Thymus (tissue), 11 donors: ENCODE results near the gene LPP. TPM values are rescaled to one million over a fixed set of nuclear protein-coding genes. Genes with fewer than 3 reads are reported as not detected.

Experiments used
- DNase-seq, 9 donors: peaks; one replicate each; pipeline ENCODE4 v3.0.0-alpha.2; 2013; ENCODE audit warnings: low spot score in 9 of 9, low read depth in 6 of 9, missing footprints in 1 of 9
- H3K27ac ChIP-seq, 2 donors: one replicate each; pipeline ENCODE4 v1.5.1; 2013; ENCODE audit warnings: control low read depth in 1 of 2, low read depth in 1 of 2, low read length in 1 of 2, mild to moderate bottlenecking in 1 of 2, moderate library complexity in 1 of 2
- H3K27me3 ChIP-seq, 2 donors: one replicate each; pipeline ENCODE4 v1.5.1; 2013; ENCODE audit warnings: low read length in 1 of 2; ENCODE audit not compliant: control insufficient read depth in 2 of 2, insufficient read depth in 1 of 2
- H3K36me3 ChIP-seq, 2 donors: one replicate each; pipeline ENCODE4 v1.5.1; 2013; ENCODE audit warnings: low read length in 1 of 2, mild to moderate bottlenecking in 1 of 2, moderate library complexity in 1 of 2; ENCODE audit not compliant: control insufficient read depth in 2 of 2, insufficient read depth in 2 of 2
- H3K4me1 ChIP-seq, 2 donors: one replicate each; pipeline ENCODE4 v1.5.1; 2013; ENCODE audit warnings: low read length in 2 of 2; ENCODE audit not compliant: control insufficient read depth in 2 of 2, insufficient read depth in 2 of 2
- H3K4me3 ChIP-seq, 2 donors: one replicate each; pipeline ENCODE4 v1.5.1; 2013; ENCODE audit warnings: low read length in 2 of 2, control low read depth in 1 of 2, mild to moderate bottlenecking in 1 of 2
- H3K9me3 ChIP-seq, 2 donors: one replicate each; pipeline ENCODE4 v1.5.1; 2013; ENCODE audit warnings: low read length in 1 of 2, mild to moderate bottlenecking in 1 of 2; ENCODE audit not compliant: control insufficient read depth in 2 of 2, insufficient read depth in 1 of 2
- WGBS: extraction: QIAGEN DNeasy Blood & Tissue Kit; methylation state at CpG from one replicate; pipeline ENCODE4 v1.1.7; 2013; 5-methylcytosine and 5-hydroxymethylcytosine counted together
- polyA plus RNA-seq: library from polyadenylated mRNA; stranded (reverse); fragments of 200-250 nt; gene quantifications from one replicate; pipeline ENCODE4 v1.2.3, GENCODE V29; 2013
- total RNA-seq: library from RNA; stranded (reverse); fragments of 120-200 nt; gene quantifications from one replicate; pipeline ENCODE4 v1.2.4, GENCODE V29; 2013
- donor health status: healthy.

LPP gene
- total and polyA plus RNA-seq, 2 donors: 6.5 to 9.2 TPM

DNA sequence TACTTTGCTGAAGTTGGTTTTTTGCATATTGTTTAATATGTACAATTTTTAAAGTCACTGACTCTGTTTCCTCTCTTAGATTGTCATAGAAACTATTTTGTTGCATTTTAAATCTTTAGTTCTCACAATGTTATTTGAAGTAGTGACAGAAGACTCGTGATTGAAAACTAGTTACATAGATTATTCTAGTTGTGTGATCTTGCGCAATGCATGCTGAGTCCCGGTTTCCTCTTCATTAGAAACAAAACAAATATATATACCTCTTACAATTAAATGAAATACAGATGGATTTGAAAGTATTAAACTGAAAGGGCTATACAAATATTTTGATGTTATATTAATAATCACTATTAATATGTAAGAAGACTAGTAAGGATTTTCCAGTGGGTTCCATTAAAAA, 333.0 kb downstream of the LPP start:
- Histone ChIP-seq H3K9me3 (no peaks in the 10 kb centered on the region), H3K4me3 (no peak overlapping the region), H3K27me3 (no peaks in the 10 kb centered on the region), H3K36me3 (peaks cover 3 to 7% of the 10 kb centered on the region in 2 donors), H3K4me1 (no peaks in the 10 kb centered on the region), H3K27ac (no peak overlapping the region)
- DNase-seq: no peak
- 96% methylated on average over 3 of the region's 3 CpGs for WGBS

DNA sequence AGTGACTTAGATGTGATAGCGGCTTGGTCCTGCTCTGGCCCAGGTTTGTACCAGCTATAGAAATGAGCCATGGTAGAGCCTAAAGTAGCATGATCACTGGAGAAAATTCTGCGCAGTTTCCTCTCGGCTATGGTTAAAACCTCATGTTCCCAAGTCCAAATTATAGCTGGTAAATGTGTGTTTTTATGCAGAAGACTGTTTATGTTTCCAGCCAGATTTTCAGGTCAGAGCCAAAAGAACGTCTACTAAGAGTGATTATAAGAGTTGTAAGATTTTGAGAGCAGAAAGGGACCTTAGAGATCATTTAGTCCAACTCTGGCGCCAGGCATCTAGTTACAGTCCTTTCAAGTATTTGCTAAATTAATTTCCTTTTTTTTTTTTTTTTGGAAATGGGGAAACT, 333.7 kb downstream of the LPP start:
- Histone ChIP-seq H3K4me3 (no peak overlapping the region), H3K36me3 (peaks cover 3 to 7% of the 10 kb centered on the region in 2 donors), H3K27me3 (no peaks in the 10 kb centered on the region), H3K9me3 (no peaks in the 10 kb centered on the region), H3K27ac (no peak overlapping the region), H3K4me1 (no peaks in the 10 kb centered on the region)
- DNase-seq: no peak
- 98% methylated on average over 5 of the region's 5 CpGs for WGBS

DNA sequence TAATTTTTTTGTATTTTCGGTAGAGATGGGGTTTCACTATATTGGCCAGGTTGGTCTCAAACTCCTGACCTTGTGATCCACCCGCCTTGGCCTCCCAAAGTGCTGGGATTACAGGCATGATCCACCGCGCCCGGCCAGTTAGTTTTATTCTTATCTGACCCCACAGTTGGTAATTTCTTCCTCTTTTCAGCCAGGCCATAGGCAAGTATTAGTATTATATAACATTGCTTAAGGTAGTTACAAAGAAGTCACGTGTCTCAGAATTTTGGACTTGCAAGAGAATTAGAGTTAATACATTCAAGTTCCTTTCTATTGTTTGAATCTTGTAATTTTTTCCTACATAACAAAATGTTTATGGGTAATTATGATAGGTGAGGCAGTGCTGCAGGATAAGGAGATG, 334.8 kb downstream of the LPP start:
- Histone ChIP-seq H3K4me3 (no peak overlapping the region), H3K27ac (no peak overlapping the region), H3K27me3 (no peaks in the 10 kb centered on the region), H3K9me3 (no peaks in the 10 kb centered on the region), H3K36me3 (peaks cover 3 to 7% of the 10 kb centered on the region in 2 donors), H3K4me1 (no peaks in the 10 kb centered on the region)
- no peak for DNase-seq
- WGBS: 98% methylated on average over 6 of the region's 6 CpGs

DNA sequence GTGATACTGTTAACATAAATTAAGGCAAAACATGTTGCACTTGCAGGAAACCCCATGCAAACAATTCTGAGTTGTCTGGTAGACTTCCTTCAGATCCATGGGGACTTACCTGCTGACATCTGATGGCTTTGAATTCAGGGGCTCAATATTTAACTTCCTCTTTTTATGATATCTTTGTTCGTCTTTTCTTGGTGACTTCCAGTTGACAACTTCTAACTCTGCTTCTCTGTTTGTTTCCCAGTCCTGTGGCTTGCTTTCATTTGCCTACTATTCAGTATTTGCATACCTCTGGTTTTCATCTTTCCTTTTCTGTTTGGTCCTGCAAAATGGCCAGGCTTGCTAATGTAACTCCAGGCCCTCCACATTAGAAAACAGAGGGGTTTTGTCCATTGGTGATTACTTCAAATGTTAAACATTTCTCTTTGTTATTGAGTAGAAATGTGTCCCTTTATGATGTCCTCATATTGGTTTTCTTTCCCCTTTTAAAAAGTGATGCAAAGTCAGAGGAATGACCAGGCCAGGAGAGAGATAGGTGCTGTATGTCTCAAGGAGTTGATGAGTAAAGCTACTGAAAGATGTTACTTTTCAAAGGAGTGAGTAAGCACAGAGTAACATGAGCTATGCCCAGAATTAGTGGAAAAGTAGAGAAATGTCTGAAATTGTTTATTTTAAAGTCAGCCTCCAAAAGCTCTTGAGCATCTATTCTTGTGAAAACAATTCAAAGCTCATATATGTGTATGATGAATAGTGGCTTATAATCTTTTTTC, 335.9 kb downstream of the LPP start:
- Histone ChIP-seq H3K4me1 (no peaks in the 10 kb centered on the region), H3K9me3 (no peaks in the 10 kb centered on the region), H3K27me3 (no peaks in the 10 kb centered on the region), H3K36me3 (peaks cover 3 to 4% of the 10 kb centered on the region in 2 donors), H3K27ac (no peak overlapping the region), H3K4me3 (no peak overlapping the region)
- 27% methylated on average over 1 of the region's 1 CpG for whole genome bisulfite sequencing
- DNase-seq: peak in 1 of 9 donors; percentile 8

DNA sequence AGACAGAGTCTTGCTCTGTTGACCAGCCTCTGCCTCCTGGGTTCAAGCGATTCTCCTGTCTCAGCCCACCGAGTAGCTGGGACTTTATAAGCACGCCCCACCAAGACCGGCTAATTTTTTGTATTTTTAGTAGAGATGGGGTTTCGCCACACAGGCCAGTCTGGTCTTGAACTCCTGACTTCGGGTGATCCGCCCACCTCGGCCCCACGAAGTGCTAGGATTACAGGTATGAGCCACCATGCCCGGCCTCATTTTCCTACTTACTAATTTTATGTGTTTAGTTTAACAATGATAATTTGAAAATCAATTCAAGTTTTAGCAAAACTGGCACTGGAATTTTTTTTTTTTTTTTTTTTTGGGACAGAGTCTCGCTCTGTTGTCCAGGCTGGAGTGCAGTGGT, 336.5 kb downstream of the LPP start:
- no peak for DNase-seq
- Histone ChIP-seq H3K27ac (no peak overlapping the region), H3K9me3 (no peaks in the 10 kb centered on the region), H3K4me1 (no peaks in the 10 kb centered on the region), H3K36me3 (peaks cover 0 to 3% of the 10 kb centered on the region in 2 donors), H3K27me3 (no peaks in the 10 kb centered on the region), H3K4me3 (no peak overlapping the region)
- 99% methylated on average over 11 of the region's 11 CpGs for WGBS

DNA sequence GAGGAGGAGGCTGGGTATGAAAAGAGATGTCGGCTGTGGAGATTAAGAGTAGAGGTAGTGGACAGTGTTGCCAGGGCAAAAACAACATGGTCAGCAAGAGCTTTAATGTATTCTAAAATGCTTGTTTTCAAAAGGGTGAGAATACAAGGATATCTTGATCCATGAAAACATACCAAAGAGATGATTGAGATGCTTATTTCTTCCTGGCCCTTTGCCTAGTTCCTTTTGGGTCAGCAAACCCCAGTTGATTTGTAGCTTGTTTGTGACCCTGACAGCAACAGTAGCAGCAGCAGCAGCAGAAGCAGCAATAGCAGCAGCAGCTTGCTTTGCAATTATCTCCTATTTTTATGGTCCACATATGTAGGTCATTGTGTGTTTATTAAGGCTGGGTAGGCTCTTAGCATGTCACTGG, 337.3 kb downstream of the LPP start:
- no peak for DNase-seq
- Histone ChIP-seq H3K27me3 (no peaks in the 10 kb centered on the region), H3K36me3 (peaks cover 0 to 3% of the 10 kb centered on the region in 2 donors)

DNA sequence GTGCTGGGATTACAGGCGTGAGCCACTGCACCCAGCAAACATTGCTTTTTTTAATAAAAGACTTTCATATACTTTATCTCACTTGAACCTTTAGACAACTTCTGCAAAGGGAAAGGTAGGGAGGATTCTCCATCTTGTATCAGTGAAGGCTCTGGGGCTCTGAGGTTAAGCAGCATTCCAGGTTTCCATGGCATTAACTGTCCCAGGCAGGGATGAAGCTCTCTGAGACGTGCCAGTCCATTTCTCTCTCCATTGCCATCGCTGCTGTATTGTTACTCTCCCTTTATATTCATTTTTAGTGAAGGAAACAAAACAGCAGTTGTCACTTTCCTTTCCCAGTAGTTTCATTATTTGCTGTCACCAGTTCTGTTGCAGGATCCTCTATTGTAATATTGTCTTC, 342.4 kb downstream of the LPP start:
- no peaks in the 10 kb centered on the region for H3K9me3 ChIP-seq
- H3K36me3 ChIP-seq: no peaks in the 10 kb centered on the region
- WGBS: 96% methylated on average over 3 of the region's 3 CpGs

More for the DNA sequence above, 337.3 kb downstream of the LPP start:
- H3K27ac ChIP-seq: no peak overlapping the region
- H3K4me3 ChIP-seq: no peak overlapping the region
- WGBS: 95% methylated on average over 1 of the region's 1 CpG
- H3K4me1 ChIP-seq: no peaks in the 10 kb centered on the region
- H3K9me3 ChIP-seq: no peaks in the 10 kb centered on the region

DNA sequence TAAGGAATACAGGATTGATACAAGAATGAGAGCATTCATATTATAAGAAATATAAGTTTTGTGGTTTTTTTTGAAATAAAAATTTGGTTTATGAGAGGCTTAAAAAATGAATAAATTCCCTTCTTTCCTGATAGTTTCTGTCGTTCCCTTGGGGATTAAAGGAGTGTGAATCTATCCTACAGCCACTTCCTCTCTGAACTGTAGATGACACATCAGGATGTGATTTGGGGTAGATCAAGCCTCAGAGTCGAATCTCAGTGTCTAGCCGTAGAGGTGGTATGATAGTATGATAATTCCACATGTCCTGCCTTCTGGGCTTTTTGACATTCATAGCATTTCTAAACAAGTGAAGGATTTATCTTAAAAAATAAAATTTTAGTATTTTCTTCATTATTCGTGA, 343.1 kb downstream of the LPP start:
- DNase-seq: no peak
- Histone ChIP-seq H3K27ac (no peak overlapping the region), H3K4me3 (no peak overlapping the region), H3K36me3 (no peaks in the 10 kb centered on the region), H3K9me3 (no peaks in the 10 kb centered on the region), H3K27me3 (no peaks in the 10 kb centered on the region), H3K4me1 (no peaks in the 10 kb centered on the region)
- WGBS: 96% methylated on average over 4 of the region's 4 CpGs

More for the DNA sequence above, 342.4 kb downstream of the LPP start:
- Histone ChIP-seq H3K27me3 (no peaks in the 10 kb centered on the region), H3K4me3 (no peak overlapping the region), H3K4me1 (no peaks in the 10 kb centered on the region), H3K27ac (no peak overlapping the region)
- no peak for DNase-seq

DNA sequence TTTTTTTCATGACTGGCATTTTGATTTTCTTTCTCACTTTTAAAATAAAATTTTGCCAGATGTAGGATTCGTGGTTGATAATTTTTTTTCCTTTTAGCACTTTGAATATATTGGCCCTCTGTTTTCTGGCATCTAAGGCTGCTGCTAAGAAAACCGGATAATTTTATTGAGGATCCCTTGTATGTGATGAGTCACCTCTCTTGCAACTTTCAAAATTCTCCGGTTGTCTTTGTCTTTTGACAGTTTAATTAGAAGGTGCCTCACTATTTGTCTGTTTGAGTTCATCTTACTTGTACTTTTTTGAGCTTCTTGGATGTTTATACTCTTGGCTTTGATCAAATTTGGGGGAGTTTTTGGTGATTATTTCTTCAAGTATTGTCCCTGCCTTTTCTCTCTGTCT, 349.7 kb downstream of the LPP start:
- Histone ChIP-seq H3K27me3 (no peaks in the 10 kb centered on the region), H3K36me3 (no peaks in the 10 kb centered on the region), H3K27ac (no peak overlapping the region), H3K4me3 (no peak overlapping the region), H3K9me3 (peaks cover 0 to 3% of the 10 kb centered on the region in 2 donors), H3K4me1 (peaks cover 0 to 6% of the 10 kb centered on the region in 2 donors)
- DNase-seq: no peak
- WGBS: 65% methylated on average over 3 of the region's 3 CpGs
